NCI-H2029 (cell line): ENCODE measurements around the gene PASK.

Source experiments
- DNase-seq: peaks from one replicate; lab custom pipeline; 2025; lab: John Stamatoyannopoulos, UW

Gene PASK

DNA sequence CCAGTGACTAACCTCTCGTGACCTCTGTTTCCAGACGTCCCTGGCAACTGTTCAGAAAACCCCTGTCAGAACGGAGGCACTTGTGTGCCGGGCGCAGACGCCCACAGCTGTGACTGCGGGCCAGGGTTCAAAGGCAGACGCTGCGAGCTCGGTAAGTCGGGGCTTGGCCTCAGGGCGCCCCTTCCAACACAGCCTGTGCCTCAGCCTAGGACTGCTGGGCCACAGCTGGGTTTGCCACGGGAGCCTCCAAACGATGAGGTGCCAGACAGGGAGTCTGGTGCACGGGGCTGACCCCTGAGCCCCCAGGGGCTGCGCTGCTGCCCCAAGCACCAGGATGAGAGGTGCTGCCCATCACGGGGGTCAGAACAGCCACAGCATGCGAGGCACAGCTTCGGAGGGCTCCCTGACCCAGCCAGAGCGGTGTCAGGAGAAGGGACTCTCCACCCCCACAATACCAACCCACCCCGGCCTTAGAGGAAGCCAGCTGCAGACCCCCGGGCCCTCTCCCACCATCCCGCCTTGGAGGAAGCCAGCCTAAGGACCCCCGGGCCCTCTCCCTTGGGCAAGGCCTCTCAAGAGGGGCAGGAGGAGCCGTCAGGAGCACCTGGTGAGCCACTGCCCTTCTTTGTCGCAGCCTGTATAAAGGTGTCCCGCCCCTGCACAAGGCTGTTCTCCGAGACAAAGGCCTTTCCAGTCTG, 67.5 kb downstream of the PASK start:
- no peak for DNase-seq

DNA sequence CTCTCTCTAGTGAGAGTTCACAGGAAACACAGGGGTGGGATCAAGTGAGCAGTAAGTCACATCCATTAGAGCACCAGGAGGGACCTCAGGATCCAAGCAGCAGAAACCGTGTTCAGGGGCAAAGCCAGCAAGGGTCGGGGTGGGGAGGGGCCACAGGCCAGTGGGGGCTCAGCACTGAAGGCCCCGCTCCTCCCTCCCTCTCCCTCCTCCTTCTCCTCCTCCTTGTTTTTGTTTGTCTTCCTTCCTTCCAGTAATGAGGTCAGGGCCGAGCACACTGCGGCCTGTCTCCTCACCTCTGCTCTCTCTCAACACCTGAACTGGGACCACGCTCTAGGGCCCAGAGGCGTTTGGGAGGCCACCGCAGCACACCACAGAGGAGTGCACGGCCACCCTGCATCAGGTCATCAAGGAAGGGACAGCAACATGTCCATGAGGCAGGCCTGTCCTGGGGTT, 68.1 kb downstream of the PASK start:
- DNase-seq, result no peak

DNA sequence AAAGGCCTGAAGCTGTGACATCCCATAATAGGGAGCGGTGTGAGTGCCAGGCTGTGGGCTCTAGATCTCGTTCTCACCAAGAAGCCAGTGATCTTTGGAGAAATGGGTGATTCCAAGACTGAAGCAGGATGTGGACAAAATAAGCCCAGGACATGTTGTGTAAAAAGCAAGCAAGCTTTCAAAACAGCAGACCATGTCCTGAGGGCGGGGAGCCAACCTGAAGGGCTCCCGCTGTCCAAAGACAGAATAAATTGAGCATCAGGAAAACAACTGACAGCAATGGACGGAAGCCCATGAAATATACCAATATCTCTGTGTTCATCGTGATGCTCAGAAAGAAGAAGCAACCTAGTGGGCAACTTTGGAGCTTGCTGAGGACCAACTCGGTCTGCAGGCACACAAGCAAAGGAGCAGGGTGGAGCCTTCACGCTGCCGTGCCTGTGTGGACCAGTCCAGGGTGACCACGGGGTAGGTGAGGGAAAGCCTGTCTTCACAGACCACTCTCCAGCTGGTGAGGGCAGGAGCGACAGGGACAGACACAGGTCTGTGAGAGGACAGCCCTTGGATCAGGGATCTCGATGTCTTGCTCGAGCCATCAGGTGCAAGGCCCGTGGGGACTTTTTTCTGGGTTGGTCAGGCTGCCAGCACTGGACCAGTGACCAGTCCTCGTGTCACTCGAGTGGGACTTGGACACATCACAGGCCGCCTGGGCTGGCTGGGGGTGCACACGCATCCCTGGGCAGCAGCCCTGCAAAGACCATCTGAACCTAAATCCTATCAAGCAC, 68.7 kb downstream of the PASK start:
- DNase-seq, result no peak

DNA sequence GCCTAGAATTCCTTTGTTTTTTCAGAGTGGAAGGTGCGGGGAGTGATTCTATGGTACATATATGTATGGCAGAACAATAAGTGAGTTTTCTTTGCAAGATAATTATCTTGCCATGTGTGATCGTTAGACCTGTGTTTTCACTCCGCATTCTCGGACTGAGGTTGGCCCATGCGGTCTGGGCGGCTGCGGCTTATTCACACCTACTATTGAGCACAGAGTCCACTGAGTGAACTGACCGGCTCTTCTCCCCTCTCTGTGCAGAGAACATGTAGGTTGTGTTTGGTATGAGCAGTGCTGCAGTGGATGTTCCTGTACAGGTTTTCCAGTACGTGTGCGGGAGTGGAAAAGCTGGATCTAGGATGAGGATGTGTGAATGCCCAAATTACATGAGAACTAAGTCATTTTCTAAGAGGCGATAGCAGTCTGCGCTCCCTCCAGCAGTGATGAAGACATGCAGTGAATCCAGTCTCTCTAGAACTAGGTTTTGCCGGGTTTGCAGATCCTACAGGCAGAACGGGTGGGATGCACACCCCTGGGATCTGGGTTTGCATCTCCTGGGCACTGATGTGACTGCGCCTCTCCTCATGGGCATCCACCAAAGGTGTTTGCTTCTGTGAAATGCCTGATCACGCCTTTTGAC, 74.3 kb downstream of the PASK start:
- no peak for DNase-seq

DNA sequence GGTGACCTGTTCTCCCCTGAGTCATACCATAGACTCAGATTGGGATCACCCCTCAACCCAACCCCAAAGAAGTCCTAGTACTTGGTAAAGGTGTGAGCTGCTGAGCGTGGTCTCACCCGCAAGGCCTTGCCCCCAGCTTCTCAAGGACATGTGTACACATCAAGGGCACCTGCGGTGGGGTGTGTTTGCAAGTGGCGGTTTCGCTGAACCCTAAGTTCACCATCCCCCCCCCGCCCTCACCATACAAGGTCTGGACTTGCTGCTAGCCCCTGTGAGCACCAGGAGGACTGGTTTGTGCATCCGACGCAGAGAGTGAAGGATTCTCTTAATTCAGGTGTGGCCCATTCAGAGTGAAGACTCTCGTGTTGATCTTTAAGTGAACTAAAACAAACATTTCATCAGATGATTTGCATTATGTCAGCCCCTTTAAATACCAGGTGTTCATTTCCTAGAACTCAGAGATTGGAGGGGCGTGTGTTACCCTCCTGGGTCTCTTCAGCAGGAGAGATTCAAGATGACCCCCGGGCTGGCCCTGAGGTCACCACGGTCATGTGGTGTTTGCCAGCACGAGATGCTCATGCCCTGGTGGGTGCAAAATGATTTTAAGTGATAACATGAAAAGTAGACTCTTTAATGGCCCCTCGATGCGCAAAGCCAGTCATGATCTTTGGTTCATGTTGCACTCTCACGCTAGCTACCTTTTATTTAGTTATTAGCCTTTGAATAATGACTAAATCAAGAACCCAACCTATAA, 75.0 kb downstream of the PASK start:
- DNase-seq, result no peak

DNA sequence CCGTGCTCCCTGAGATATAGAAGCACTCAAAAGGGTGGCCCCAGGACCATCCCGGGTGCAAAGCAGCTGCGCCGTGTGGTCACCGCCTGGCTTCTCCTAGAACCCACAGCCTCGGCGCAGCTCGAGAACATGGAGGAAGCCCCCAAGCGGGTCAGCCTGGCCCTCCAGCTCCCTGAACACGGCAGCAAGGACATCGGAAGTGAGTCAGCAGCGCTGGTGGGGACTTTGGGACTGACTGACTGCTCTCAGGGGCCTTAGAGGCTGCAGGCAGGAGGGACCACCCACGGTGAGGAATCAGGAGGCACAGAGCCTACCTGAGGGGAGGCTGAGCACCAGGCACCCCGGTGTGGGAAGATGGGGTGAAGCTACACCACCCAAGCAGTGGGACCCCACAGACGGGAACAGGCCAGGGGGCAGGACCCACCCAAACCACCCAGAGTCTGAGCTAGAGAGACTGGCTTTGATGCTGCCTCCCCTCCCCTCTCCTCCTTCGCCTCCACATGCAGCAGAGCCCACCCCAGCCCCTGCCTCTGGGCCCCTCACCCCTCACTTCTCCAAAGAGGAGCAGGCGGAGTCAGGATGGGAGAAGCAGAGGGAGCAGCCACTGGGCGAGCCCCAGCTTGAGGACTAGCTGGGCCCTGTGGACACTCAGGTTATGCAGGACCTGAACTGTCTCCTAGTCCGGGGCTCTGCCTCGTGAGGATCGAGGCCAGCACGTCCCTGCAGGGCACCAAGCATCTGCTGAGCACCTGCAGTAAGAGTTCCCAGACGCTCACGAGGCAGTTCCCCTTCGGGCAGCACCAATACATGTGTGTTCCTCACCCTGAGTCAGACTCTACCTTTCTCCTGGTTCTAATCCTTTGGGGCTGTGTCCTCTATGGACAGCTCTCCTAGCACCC, 75.9 kb downstream of the PASK start:
- no peak for DNase-seq

DNA sequence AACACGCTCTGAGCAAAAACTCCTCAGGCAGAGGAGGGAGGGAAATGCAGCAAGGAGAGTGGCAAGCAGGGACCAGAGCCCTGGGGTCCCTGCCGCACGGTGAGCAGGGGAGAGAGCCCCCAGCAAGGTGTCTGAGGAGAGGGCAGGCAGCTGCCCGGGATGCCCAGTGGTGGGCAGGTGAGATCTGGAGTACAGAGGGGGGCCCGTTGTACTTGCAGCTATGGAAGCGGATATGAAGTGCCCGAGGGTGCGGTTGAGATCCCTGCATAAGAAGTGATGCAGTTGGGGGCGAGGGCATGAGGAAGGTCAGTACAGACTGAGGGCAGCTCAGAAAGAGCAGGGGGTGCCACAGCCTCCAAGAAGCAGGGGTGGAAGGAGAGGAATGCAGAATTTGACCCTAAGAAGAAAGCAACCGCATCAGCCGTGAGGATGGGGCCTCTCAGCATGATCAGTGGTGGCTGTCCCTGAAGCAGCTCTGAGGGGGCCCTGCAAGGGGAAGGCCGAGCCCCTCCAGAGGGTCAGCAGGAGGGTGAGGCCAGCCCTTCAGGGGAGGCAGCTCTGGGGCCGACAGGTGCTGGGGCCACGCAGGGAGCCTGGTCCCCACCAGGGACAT, 76.6 kb downstream of the PASK start:
- no peak for DNase-seq

DNA sequence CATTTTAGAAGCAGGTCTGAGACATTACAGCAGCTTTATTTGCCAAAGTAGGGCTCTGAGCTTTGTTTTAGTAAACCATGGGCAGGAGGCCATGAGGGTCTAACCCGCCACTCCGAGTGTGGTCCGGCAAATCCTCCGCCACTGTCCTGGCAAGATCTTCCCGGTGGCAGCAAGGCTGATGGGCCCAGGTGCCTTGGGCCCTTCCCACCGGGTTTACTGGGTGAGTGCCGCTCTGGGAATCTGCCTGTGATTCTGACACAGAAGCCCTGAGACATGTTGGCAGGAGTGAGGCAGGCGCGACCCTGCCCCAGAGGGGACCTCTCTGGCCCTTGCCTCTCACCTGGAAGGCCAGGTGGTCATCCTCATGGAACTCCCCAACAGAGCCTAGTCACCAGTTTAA, 77.1 kb downstream of the PASK start:
- no peak for DNase-seq

DNA sequence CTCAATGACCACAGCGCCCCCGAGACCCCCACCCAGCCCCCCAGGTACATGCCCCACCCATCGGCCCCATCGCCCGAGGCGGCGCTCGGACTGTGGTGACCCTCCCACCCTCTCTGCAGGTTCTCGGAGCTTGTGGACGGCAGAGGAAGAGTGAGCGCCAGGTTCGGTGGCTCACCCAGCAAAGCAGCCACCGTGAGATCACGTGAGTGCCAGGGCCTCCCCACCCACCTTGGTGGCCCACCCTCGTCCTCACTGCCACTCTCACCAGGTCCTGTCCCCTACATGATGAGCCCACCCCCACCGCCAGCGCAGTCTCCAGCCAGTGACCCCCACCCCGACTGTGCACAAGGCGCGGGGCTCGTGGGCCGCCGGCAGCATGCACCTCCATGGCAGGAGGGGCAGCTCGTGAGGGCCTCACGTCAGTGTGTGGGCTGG, 77.6 kb downstream of the PASK start:
- DNase-seq, result no peak

DNA sequence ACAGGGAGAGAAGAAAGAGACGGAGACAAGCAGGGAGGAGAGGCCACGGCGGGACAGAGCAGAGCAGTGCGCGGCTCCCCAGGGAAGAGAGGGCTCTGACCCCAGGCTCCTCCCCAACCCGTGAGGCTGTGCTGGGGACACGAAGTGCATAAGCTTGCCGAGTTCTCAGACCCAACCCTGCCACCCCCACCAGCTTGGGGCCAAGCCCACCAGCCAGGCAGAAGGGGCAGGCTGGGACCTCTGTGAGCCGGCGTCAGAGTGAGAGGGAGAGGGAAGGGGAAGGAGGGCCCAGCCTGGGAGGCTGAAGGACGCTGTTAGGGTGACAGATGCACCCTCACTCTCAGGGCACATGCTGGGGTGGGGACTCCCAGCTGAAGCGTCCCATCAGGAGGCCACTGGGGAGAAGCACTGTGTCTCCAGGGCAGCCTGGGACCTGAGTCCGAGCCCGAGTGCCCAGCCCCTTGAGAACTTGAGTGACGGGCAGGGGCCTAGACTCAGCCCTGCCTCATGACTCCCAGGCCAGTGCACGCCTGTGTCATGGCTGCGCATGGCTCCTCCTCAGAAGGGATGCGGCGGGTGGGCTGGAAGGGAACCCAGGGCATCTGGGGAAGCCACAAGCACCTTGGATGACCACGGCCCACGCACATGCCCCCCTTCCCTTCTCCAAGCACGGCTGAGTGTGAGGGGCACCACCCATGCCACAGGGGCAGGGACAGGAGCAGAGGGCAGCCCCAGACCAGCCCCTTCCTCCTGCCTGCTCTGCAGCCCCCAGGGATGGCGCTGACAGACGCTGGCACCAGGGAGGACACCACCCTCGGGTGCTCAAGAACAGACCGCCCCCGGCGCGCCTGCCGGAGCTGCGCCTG, 78.2 kb downstream of the PASK start:
- no peak for DNase-seq

DNA sequence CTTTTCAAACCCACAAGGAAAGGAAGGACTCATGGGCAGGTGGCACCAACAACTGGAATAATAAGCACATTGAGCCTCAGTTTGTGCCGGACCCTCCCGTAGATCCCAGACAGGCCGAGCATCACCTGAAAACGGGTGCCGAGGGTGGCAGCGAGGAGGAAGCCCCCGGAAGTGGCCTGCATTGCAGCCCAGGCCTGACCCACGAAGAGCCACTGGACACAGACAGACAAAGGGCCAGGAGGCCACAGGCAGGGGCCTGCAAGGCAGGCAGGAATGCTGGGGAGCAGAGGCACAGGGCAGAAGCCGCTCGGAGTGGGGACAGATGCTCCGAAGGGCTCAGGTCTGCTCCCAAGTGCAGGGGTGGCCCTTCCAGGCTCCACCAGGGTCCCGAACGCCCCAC, 78.9 kb downstream of the PASK start:
- no peak for DNase-seq

DNA sequence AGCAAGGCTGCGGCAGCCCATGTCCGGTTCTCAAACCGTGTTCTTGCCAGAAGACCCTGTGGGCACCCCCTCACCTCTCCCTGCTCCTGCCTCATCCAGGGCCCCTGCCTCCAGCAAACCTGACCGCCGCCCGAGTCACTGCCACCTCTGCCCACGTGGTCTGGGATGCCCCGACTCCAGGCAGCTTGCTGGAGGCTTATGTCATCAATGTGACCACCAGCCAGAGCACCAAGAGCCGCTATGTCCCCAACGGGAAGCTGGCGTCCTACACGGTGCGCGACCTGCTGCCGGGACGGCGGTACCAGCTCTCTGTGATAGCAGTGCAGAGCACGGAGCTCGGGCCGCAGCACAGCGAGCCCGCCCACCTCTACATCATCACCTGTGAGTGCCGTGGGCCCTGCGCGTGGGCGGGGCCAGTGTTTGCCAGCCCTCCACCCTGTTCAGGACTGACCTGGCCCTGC, 79.4 kb downstream of the PASK start:
- DNase-seq, result no peak

DNA sequence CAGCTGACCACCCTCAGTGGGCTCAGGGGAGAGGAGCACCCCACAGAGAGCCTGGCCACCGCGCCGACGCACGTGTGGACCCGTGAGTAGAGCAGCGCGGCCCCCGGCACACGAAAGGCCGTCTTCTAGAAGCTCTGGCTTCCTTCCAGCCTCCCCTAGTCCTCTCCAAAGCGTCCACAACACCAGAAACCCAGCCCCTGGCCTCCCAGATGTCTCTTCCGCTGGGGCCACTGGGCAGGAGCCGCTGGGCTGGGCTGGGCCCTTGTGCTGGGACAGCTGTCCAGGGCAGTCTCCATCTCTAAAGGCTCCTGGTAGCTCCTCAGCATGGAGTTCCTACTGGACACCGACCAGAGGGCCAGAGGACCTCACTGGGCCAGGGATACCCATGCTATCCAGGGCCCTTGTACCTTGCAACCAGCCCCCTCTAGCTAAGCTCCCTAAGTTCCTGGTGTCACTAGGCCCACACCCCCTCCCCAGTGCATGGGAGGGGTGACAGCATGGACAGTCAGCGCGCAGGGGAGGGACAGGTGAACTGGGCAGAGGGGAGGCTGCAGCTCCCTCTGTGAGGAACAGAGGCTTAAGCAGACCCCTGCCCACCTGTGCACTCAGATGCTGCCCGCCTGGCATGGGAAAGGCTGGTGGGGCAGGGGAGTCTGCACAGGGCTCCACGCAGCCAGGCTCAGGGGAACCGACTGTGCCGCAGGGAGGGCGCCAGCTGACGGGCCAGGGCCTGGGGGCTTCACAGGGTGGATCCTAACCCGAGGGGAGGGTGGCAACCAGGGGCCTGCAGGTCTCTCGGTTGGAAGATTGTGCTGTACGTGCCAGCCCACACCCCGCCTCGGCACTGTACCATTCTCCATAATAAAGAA, 80.1 kb downstream of the PASK start:
- no peak for DNase-seq

DNA sequence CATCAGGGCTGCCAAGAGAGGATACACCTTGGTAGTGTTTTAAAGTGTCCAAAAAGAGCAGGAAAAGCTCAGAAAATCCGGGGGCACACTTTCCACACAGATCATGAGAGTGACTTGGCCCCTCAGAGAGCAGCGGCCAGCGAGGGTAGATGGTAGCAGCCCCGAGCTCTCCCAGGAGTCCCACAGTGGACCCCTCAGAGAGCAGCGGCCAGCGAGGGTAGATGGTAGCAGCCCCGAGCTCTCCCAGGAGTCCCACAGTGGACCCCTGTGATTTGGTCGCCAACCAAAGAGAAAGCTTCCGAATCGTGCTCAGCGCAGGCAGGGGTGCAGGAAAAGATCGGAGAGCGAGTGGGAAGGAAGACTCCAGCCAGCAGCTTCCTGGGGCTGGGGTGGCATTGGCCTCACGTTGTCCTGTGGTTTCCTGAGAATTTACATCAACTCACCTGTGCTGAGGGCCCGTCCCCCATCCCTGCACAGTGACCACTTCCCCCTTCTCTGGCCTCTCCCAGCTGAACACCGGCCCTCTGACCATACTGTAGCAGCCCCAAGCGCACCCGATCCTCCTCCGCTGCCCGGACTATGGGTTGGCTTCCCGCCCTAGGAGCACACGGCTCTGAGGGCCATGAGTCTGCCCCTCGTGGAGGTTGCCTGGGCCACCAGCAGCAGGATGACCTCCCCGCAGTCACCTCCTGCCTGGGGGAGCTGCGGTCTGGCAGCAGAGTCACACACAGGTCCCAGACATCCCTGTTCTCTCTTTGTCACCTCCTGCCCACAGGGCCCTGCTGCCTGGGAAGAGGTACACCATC, 80.9 kb downstream of the PASK start:
- no peak for DNase-seq

DNA sequence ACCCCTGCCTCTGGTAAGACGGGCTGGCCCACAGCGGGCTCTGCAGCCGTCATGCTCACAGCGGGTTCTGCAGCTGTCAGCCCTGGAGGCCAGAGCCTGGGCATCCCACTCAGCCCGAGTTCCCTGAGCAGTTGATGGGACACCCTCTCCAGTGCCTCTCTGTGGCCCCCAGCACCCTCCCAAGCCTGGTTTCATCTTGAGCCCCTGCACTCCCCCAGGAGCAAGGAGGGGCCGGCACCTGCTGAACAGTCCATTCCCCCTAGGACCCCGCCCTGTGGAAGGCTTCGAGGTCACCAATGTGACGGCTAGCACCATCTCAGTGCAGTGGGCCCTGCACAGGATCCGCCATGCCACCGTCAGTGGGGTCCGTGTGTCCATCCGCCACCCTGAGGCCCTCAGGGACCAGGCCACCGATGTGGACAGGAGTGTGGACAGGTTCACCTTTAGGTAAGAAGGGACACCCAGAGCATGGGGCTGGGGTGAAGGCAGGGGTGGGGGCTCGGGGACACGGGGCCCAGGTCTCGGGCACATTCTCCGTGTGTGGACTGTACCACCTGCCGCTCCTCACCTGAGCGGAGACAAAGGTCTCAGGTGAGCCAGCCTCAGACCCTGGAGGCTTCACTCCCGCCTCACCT, 81.7 kb downstream of the PASK start:
- no peak for DNase-seq

DNA sequence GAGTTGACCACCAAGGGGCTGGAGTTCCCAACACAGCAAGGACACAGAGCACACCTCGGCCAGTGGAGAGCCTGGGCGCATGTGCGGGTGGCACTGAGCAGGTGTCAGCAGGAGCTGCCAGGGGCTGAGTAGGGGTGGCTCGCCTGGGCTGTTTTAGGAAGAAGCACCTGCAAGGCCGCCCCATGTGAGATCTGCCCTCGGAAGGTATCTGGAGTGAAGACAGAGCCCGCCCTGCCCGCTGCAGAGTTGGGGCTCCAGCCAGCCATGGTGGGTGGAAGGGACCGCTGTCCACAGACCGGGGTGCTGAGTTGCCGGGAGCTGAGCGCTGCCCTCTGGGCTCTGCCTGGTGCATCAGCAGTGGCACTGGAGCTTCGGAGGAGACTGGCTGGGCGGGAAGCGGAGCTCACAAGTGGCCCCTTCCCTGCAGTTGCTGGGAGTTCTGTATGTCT, 82.4 kb downstream of the PASK start:
- DNase-seq, result no peak

DNA sequence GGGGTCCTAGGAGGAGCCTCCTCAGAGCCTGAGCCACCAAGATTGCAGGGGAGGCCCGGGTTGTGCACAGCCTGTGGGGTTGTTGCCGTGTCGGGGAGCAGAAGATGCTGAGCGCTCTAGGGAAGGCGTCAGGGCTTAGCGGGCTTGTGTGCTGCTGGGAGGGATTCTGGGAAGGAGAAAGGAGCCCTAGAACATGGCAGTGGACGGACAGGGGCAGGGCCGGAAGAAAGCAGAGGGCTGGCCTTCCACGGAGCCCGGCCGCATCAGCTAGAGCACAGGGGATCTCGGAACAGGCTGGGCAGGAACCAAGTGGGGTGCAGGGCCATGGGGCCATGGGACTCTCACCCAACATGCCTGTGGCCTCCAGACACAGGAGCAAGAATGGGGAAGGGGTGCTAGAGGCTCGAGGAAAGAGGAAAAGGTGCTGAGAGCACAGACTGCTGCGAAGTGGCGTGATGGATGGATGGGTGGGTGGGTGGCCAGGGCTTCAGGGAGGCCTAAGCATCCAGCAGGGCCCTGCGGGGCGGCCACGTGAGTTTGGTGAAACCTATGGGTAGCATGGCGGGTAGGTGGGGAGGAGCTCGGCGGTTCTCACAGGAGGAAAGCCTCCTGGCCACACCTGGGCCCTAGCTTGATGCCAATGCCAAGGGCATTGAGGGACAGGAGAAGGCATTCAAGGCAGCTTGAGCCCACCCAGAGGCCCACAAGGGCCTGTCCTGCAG, 82.9 kb downstream of the PASK start:
- no peak for DNase-seq
